Mucosa of gallbladder (tissue), 1 donor: ENCODE measurements around the gene VPS13D. TPM values are rescaled to one million over a fixed set of nuclear protein-coding genes. Genes with fewer than 3 reads are reported as not detected.

ENCODE experiments used
- DNase-seq: peaks from one replicate; pipeline ENCODE4 v3.0.0-alpha.2; 2020; ENCODE audit warnings: low spot score
- total RNA-seq: library from RNA; stranded (reverse); gene quantifications from one replicate; pipeline ENCODE4 v1.2.1, GENCODE V29; 2021
- donor health status: DM: no; HTN: no; CAD: no.

The VPS13D gene
- total RNA-seq, 1 donor from 2014 or later = 69.0 TPM

GRCh38 chr1:12405325-12406210, 175.7 kb downstream of the VPS13D start:
- no peak for DNase-seq

DNA sequence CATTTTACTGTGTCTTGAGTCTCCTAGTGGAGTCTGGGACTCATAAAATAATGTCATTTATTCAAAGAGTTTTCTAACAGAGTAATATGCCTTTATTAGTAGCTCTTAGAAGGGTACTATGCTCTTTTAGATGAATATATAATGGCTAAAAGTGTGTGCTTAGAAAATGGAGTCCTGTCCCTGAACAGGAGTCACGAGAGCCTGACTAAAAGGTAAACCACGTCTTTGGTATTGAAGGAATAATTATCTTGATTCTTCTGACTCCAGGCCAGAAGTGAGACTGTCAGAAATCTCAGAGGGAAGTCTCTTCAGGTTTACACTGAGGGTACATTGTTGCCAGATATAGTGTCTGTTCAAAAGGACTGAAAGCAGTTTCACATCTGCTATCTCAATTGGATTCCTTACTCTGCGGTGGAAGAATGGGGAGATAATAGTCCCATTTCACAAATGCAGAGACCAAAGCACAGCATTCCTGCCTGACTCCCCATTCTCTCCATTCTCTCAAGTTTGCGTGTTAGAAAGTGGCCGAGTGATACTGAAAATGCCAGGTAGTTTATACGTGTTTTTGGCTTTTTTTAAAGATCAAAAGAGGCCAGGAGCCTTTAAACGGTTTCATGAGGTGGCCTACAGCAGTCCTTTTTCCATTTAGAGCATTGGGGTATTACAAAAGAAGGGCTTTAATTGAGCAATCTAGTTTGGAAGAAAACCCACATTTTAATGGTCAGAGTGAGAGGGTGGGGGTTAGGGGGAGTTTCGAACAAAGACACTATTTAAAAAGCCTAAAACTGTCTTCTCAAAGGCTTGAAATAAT, 176.6 kb downstream of the VPS13D start:
- no peak for DNase-seq

- peak; percentile 24 for DNase-seq
Observed at GRCh38 chr1:12407050-12407961, 177.5 kb downstream of the VPS13D start.

DNA sequence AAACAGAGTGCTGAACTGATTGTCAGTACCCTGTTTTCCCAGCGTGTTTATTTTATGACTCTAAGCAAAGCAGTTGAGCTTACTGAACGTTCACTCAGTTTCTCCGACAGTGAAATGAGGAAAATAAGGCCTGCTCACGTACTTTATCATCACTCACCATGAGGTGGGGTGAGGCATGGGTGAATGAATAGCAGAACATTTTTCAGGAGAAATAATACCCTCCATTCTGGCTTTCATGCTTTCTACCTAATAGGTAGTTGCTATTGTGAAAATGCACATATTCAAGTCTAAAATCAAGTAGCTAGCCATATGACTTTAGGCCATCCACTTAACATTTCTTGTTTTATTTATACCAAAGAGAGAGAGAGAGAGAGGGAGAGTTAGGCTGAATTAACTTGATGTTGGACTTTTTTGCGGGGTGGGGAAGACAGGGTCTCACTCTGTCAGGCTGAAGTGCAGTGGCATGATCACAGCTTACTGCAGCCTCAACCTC, 178.2 kb downstream of the VPS13D start:
- DNase-seq = no peak

DNA sequence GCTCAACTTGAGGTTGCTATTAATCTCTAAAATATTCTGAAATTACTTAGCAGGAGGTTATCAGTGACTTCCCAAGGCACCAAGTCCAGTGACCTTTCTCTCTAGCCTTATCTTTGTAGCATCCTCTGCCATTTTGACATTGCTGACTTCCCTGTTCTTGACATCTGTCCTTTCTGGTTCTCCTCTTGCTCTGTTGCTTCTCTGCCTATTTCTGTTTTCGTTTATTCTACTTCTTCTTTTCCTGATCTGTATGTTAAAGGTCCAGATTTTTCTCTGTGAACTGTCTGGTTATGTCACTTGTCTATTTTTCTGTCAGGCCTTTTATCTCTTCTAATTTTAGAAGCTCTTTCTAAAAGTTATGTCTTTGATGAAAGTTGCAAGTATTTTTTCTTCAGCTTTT, 178.8 kb downstream of the VPS13D start:
- no peak for DNase-seq

- no peak for DNase-seq
Observed at GRCh38 chr1:12409681-12410080, 179.9 kb downstream of the VPS13D start.

DNA sequence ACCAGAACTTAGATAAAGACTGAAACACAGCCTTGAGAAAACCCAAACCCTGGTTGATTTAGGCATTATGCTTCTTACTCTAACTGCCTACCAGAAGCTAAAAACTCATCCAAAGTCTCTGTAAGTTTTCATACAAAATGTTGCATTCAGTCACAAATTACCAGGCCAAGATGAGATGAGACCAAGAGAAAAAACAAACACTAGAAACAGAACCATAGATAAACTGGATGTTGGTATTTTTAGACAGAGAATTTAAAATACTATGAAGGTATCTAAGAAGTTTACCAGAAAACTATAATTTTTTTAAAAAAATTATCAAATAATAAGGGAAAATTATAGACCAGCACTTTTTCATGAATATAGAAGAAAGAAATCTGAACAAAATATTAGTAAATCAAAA, 180.5 kb downstream of the VPS13D start:
- DNase-seq = no peak

DNA sequence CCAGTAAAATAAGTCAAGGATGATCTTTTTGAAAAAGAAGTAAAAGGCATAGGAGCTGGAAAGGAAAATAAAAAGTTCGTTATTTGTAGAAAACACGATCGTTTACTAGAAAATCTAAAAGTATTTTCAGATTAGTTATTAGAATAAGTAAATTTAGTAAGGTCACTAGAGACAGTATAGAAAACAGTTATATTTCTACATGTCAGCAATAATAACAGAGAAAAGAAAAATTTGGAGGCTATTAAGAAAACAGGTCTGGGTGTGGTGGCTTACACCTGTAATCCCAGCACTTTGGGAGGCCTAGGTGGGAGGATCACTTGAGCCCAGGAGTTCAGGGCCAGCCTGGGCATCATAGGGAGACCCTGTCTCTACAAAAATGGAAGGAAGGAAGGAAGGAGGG, 181.3 kb downstream of the VPS13D start:
- DNase-seq = no peak

DNA sequence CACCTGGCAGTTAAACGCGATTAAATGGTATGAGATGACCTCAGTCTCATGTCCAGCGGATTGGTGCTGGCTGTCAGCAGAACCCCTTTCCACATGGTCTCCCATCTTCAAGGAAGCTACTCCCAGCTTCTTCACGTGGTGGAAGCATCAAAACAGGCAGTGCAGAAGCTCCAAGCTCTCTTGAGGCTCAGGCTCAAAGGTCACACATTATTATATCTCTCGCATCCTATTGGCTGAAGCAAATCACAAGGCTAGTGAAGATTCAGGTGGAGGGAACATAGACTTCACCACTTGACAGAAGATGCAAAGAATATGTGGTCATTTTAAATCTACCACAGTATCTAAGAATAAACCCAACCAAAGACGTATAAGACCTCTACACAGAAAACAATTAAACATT, 181.9 kb downstream of the VPS13D start:
- DNase-seq = no peak

GRCh38 chr1:12412439-12412838, 182.6 kb downstream of the VPS13D start:
- no peak for DNase-seq

DNA sequence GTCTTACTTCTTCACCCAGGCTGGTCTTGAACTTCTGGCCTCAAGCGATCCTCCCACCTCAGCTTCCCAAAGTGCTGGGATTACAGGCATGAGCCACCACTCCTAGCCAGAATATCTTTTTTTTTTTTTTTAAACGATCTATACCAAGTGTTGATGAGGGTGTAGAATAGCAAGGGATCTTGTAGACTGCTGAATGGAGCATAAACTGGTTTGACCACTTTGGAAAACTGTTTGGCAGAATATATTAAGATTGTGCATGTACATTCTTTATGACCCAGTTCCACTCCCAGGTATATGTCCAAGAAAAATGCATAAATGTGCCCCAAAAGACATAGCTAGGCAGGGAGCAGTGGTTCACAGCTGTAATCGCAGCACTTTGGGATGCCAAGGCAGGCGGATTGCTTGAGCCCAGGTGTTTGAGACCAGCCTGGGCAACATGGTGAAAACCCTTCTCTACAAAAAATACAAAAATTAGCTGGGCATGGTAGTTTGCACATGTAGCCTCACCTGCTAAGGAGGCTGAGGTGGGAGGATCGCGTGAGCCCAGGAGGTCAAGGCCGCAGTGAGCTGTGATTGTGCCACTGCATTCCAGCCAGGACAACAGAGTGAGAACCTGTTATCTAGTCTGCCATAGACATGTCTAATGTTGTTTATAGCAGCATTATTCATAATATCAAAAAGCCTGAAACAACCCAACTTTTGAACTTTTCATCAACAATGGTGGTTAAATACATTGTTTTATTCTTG, 184.0 kb downstream of the VPS13D start:
- DNase-seq = no peak

DNA sequence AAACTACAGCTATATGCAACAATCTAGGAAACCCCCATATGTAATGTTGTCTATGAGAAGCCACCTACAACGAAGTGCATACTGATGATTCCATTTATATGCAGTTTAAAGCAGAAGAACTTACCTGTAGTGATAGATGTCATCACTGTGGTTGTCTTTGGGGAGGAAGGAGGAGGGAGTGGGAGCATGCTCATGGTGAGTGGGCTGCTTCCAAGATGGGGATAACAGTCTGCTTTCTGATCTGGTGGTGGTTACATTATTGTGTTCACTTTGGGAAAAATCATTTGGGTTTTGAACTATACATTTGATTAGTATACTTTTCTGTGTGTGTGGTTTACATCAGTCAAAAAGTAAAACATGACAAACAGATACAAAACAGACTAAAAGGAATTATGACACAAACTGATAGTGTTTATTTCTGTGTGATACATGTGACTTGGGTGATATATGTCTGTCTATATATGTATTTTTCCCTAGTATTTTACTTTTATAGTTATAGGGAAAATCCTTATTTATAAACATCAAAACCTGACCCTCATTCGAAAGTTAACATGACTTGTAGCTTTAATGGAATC, 184.7 kb downstream of the VPS13D start:
- no peak for DNase-seq

DNA sequence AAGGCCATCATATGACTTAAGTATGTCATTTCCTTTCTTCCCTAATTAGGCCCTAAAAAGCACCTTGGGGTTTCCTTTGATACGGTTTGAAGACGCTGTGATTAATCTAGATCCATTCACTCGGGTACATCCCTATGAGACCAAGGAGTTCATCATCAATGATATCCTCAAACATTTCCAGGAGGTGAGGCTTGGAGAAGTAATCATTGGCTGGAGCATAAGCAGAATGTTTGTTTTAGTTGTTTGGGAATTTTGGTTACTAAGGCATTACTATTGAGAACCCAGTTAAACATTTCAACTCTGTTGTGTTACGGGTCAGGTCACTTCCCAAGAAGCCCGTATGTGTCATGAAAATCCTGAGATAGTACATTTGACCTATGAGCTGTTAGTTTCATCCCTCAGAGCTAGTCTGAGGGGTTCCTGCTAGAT, 185.2 kb downstream of the VPS13D start:
- no peak for DNase-seq

- DNase-seq = no peak
Observed at GRCh38 chr1:12416101-12416500, 186.3 kb downstream of the VPS13D start.

DNA sequence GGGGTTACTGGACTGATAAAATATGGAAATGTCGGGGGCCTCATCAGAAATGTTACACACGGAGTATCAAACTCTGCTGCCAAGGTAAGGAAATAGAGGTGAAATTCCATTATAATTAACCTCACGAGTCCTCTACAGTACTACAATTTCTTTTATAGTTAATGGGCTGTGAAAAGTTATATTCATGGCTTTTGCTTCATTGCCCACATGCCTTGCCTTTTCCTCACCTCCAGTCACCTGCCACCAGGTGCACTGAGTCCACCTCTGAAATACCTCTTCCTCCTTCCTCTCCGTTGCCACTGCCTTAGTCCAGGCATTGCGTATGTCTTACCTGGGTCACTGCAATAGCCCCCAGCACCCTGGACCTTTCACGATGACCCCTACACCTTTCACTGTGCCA, 186.9 kb downstream of the VPS13D start:
- no peak for DNase-seq

- no peak for DNase-seq
Observed at GRCh38 chr1:12417389-12417788, 187.6 kb downstream of the VPS13D start.

GRCh38 chr1:12420171-12420570, 190.3 kb downstream of the VPS13D start:
- DNase-seq = no peak

GRCh38 chr1:12422488-12422887, 192.7 kb downstream of the VPS13D start:
- no peak for DNase-seq

- DNase-seq = no peak
Observed at GRCh38 chr1:12424087-12424529, 194.3 kb downstream of the VPS13D start.

DNA sequence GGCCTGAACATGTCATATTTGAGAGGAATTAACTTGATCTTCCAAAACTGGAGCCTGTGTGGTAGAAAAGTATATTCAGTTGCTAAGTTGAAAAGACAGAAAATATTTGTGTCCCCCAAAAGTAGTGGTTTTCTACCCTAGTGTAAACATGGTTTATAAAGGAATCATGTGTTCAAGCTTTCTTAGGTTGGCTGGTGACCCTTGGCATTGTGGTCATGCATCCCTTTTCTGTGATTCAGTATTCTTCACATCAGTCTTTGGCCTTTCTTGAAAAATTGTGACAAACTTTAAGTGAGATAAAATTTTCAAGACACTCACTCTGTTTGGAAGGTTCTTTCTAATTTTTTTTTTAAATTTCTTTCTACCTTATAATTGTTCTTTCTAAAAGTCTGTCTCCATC, 195.0 kb downstream of the VPS13D start:
- DNase-seq = no peak
